HCT116 (cell line): ENCODE measurements around the gene HORMAD2. TPM values are rescaled to one million over a fixed set of nuclear protein-coding genes. Genes with fewer than 3 reads are reported as not detected.

ENCODE experiments used
- ATAC-seq: fragments of 200-7000 bp; cut with Tn5 transposase; 2 replicates; pipeline ENCODE4 v1.9.1; 2020; ENCODE audit warnings: mild to moderate bottlenecking, moderate library complexity
- BruUV-seq: library from RNA; stranded (reverse); fragments of 400-500 nt; replicated peaks from 2 replicates; lab custom pipeline; 2021; lab: Mats Ljungman, UMichigan
- CTCF ChIA-PET: fragments of 300-600 bp; sonication (Branson Sonifier 250); formaldehyde crosslinking; loops from one replicate; lab custom pipeline; 2021; ENCODE audit warnings: antibody characterized with exemption; lab: Charles Lee
- POLR2A ChIA-PET: fragments of 300-600, 350-600 bp; sonication (Branson Sonifier 250); formaldehyde crosslinking; loops from one replicate; lab custom pipeline; 2021; ENCODE audit warnings: antibody characterized with exemption; lab: Charles Lee
- RAD21 ChIA-PET, 2 experiments: fragments of 300-600 bp; sonication (Branson Sonifier 250); formaldehyde crosslinking; loops; one replicate each; lab custom pipeline; 2023; ENCODE audit warnings: low total read pairs in 2 of 2; ENCODE audit not compliant: uncharacterized antibody in 2 of 2, unreplicated experiment in 2 of 2, low non-redundant PET in 1 of 2; lab: Charles Lee
- DNase-seq: peaks from one replicate; pipeline ENCODE4 v3.0.0-alpha.2; 2010; ENCODE audit warnings: low read depth, low spot score
- H2AFZ ChIP-seq: fragments of 200-600 bp; shearing (Covaris generic), sonication (generic); 2 replicates; pipeline ENCODE4 v1.6.1; 2017; ENCODE audit warnings: low read depth, mixed run types, mixed read lengths, antibody characterized with exemption, low read length; ENCODE audit not compliant: poor library complexity, severe bottlenecking
- H3K27ac ChIP-seq: 2 replicates; pipeline ENCODE4 v1.5.1; 2012; ENCODE audit warnings: low read depth, low read length
- H3K27me3 ChIP-seq: fragments of 200-600 bp; sonication (generic); 2 replicates; pipeline ENCODE4 v1.6.1; 2016; ENCODE audit warnings: mixed run types, low read length, mixed read lengths; ENCODE audit not compliant: insufficient read depth
- H3K36me3 ChIP-seq, 2 experiments: fragments of 200-500 bp in 1 of 2; fragments of 200-600 bp in 1 of 2; sonication (Bioruptor generic) in 1 of 2; sonication (generic) in 1 of 2; 2 replicates each; pipeline versions ENCODE4 v1.5.1 to v1.6.1; 2014 to 2016; ENCODE audit warnings: low read length in 2 of 2, inconsistent platforms in 1 of 2, mixed read lengths in 1 of 2, mixed run types in 1 of 2; ENCODE audit not compliant: insufficient read depth in 2 of 2, control insufficient read depth in 1 of 2
- H3K4me1 ChIP-seq, 2 experiments: fragments of 200-600 bp in 1 of 2; sonication (generic) in 1 of 2; 2 replicates each; pipeline versions ENCODE4 v1.5.1 to v1.6.1; 2012 to 2017; ENCODE audit warnings: low read length in 2 of 2, inconsistent platforms in 1 of 2, mild to moderate bottlenecking in 1 of 2, mixed read lengths in 1 of 2, mixed run types in 1 of 2, moderate library complexity in 1 of 2; ENCODE audit not compliant: insufficient read depth in 2 of 2, control insufficient read depth in 1 of 2
- H3K4me2 ChIP-seq: fragments of 200-600 bp; sonication (generic); 2 replicates; pipeline ENCODE4 v1.6.1; 2017; ENCODE audit warnings: mixed run types, low read length, mixed read lengths
- H3K4me3 ChIP-seq, 2 experiments: fragments of 200-600 bp in 1 of 2; sonication (generic) in 1 of 2; replicated peaks in 1 of 2; 2 replicates each; pipeline ENCODE4 v1.5.1; 2011 to 2016; ENCODE audit warnings: low read length in 2 of 2, control low read depth in 1 of 2, low read depth in 1 of 2, mild to moderate bottlenecking in 1 of 2, mixed read lengths in 1 of 2, mixed run types in 1 of 2
- H3K79me2 ChIP-seq: fragments of 200-600 bp; sonication (generic); 2 replicates; pipeline ENCODE4 v1.6.1; 2017; ENCODE audit warnings: mild to moderate bottlenecking, mixed run types, low read length, moderate library complexity, mixed read lengths; ENCODE audit not compliant: insufficient read depth
- H3K9ac ChIP-seq: fragments of 200-600 bp; sonication (generic); 2 replicates; pipeline ENCODE4 v1.6.1; 2016; ENCODE audit warnings: low read length, mixed read lengths
- H3K9me2 ChIP-seq: fragments of 200-600 bp; sonication (generic), shearing (Covaris generic); 2 replicates; pipeline ENCODE4 v1.6.1; 2017; ENCODE audit warnings: mixed run types, mild to moderate bottlenecking, moderate library complexity; ENCODE audit not compliant: insufficient read depth
- H3K9me3 ChIP-seq, 2 experiments: fragments of 200-500 bp in 1 of 2; fragments of 200-600 bp in 1 of 2; sonication (Bioruptor generic) in 1 of 2; sonication (generic) in 1 of 2; 2 replicates each; pipeline ENCODE4 v1.6.1; 2014 to 2017; ENCODE audit warnings: low read length in 2 of 2, mixed read lengths in 2 of 2, inconsistent platforms in 1 of 2, low read depth in 1 of 2, mild to moderate bottlenecking in 1 of 2, mixed run types in 1 of 2, moderate library complexity in 1 of 2; ENCODE audit not compliant: control insufficient read depth in 1 of 2, insufficient read depth in 1 of 2
- H4K20me1 ChIP-seq: fragments of 200-600 bp; sonication (generic), shearing (Covaris generic); 2 replicates; pipeline ENCODE4 v1.6.1; 2017; ENCODE audit warnings: mixed run types, mild to moderate bottlenecking, moderate library complexity; ENCODE audit not compliant: insufficient read depth
- CBX3 ChIP-seq: IDR thresholded peaks from 2 replicates; pipeline ENCODE4 v1.6.1; 2012; ENCODE audit warnings: low read depth
- CEBPB ChIP-seq: IDR thresholded peaks from 2 replicates; pipeline ENCODE4 v1.6.1; 2012; ENCODE audit warnings: low read depth
- EGR1 ChIP-seq: IDR thresholded peaks from 2 replicates; pipeline ENCODE4 v1.6.1; 2012; ENCODE audit warnings: low read depth
- EZH2 ChIP-seq: fragments of 200-600 bp; sonication (generic); IDR thresholded peaks from 2 replicates; pipeline ENCODE4 v1.6.1; 2017; ENCODE audit warnings: antibody characterized with exemption, mixed run types
- EZH2phosphoT487 ChIP-seq: fragments of 200-600 bp; IDR thresholded peaks from 2 replicates; pipeline ENCODE4 v1.6.1; 2018; ENCODE audit warnings: antibody characterized with exemption, borderline replicate concordance
- JUND ChIP-seq: IDR thresholded peaks from 2 replicates; pipeline ENCODE4 v1.6.1; 2012
- POLR2A ChIP-seq: IDR thresholded peaks from 2 replicates; pipeline ENCODE4 v1.7.0; 2011; ENCODE audit warnings: borderline replicate concordance; ENCODE audit not compliant: insufficient read depth, insufficient read length; ENCODE audit errors: extremely low read depth
- POLR2AphosphoS5 ChIP-seq: IDR thresholded peaks from 2 replicates; pipeline ENCODE4 v1.6.1; 2011; ENCODE audit warnings: mild to moderate bottlenecking, low read depth, low read length, moderate library complexity
- RAD21 ChIP-seq: IDR thresholded peaks from 2 replicates; pipeline ENCODE4 v1.6.1; 2012; ENCODE audit warnings: low read depth, mild to moderate bottlenecking
- TCF7L2 ChIP-seq: IDR thresholded peaks from 2 replicates; pipeline ENCODE4 v1.7.0; 2011; ENCODE audit warnings: borderline replicate concordance, inconsistent platforms; ENCODE audit not compliant: insufficient read depth, insufficient read length; ENCODE audit errors: extremely low read depth
- YY1 ChIP-seq: IDR thresholded peaks from 2 replicates; pipeline ENCODE4 v1.6.1; 2011; ENCODE audit warnings: low read length, low read depth, moderate library complexity, mild to moderate bottlenecking; ENCODE audit not compliant: insufficient replicate concordance; ENCODE audit errors: extremely low read depth
- ZNF274 ChIP-seq: fragments of 200-500 bp; sonication (Bioruptor generic); IDR thresholded peaks from 2 replicates; pipeline ENCODE4 v1.6.1; 2014; ENCODE audit warnings: mild to moderate bottlenecking, low read depth, low read length, inconsistent platforms
- intact Hi-C: fragments of 100-400 bp; cut with micrococcal nuclease; formaldehyde crosslinking; loops from 2 replicates; pipeline ENCODE4 v1.10.0; 2022
- total RNA-seq: library from RNA; stranded (reverse); gene quantifications from one replicate; pipeline ENCODE4 v1.2.1, GENCODE V29; 2021; ENCODE audit not compliant: unreplicated experiment
- TF ChIP-seq, protein P1 (sequence below): IDR thresholded peaks from 2 replicates; pipeline ENCODE4 v1.6.1; 2011; ENCODE audit warnings: mild to moderate bottlenecking, low read length, moderate library complexity; ENCODE audit not compliant: insufficient replicate concordance; ENCODE audit errors: extremely low read depth
- TF ChIP-seq, protein P2 (sequence below): IDR thresholded peaks from 2 replicates; pipeline ENCODE4 v1.6.1; 2012
- TF ChIP-seq, protein P3 (sequence below): IDR thresholded peaks from 2 replicates; pipeline ENCODE4 v1.6.1; 2012; ENCODE audit warnings: low read depth

The HORMAD2 gene
- total RNA-seq, 1 experiment from 2014 or later, result not detected

DNA sequence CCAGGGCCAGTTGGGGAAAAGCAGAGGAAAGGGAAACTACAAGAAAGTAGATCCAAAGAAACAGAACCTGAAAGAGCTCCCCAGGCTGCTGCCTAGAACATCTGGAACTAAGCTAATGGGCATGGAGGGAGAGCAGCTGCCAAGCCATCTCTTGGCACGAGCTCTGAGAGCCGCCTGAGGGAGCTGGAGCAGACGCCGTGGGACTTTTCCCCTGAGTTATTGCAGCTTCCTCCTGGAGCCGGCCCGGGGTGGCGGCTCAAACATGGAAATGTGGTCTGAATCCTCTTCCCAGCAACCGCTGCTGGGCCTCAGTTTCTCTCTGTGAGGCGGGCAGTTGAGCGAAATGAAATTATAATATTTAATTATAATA is 124.5 kb downstream of the HORMAD2 start:
- Histone ChIP-seq H3K27ac (peak overlapping the region; percentile 96), H3K9ac (peak overlapping the region; percentile 80; the same call in 1 of the 2 replicates), H3K9me2 (no peaks in the 10 kb centered on the region), H3K4me2 (no peak overlapping the region; the same call in 1 of the 2 replicates), H3K27me3 (no peaks in the 10 kb centered on the region), H4K20me1 (no peaks in the 10 kb centered on the region), H3K9me3 (peaks cover 0 to 9% of the 10 kb centered on the region in 2 experiments; a peak in 1 of 4 replicates), H3K79me2 (no peaks in the 10 kb centered on the region), H3K4me3 (no peak overlapping the region), H3K36me3 (peaks cover 0 to 7% of the 10 kb centered on the region in 2 experiments; a peak in 1 of 4 replicates), H2AFZ (no peak overlapping the region), H3K4me1 (peaks cover 54 to 76% of the 10 kb centered on the region in 2 experiments)
- DNase-seq, result no peak
- no TSS peak for BruUV-seq
- TF ChIP-seq EZH2 (no peak), EZH2phosphoT487 (no peak), RAD21 (no peak), CBX3 (no peak), YY1 (no peak), JUND (no peak), POLR2A (no peak), CEBPB (no peak), TCF7L2 (no peak), ZNF274 (no peak), EGR1 (no peak), POLR2AphosphoS5 (no peak)
- TF ChIP-seq, protein P1, sequence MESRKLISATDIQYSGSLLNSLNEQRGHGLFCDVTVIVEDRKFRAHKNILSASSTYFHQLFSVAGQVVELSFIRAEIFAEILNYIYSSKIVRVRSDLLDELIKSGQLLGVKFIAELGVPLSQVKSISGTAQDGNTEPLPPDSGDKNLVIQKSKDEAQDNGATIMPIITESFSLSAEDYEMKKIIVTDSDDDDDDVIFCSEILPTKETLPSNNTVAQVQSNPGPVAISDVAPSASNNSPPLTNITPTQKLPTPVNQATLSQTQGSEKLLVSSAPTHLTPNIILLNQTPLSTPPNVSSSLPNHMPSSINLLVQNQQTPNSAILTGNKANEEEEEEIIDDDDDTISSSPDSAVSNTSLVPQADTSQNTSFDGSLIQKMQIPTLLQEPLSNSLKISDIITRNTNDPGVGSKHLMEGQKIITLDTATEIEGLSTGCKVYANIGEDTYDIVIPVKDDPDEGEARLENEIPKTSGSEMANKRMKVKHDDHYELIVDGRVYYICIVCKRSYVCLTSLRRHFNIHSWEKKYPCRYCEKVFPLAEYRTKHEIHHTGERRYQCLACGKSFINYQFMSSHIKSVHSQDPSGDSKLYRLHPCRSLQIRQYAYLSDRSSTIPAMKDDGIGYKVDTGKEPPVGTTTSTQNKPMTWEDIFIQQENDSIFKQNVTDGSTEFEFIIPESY, result no peak
- TF ChIP-seq, protein P2, sequence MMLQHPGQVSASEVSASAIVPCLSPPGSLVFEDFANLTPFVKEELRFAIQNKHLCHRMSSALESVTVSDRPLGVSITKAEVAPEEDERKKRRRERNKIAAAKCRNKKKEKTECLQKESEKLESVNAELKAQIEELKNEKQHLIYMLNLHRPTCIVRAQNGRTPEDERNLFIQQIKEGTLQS, result no peak
- TF ChIP-seq, protein P3, sequence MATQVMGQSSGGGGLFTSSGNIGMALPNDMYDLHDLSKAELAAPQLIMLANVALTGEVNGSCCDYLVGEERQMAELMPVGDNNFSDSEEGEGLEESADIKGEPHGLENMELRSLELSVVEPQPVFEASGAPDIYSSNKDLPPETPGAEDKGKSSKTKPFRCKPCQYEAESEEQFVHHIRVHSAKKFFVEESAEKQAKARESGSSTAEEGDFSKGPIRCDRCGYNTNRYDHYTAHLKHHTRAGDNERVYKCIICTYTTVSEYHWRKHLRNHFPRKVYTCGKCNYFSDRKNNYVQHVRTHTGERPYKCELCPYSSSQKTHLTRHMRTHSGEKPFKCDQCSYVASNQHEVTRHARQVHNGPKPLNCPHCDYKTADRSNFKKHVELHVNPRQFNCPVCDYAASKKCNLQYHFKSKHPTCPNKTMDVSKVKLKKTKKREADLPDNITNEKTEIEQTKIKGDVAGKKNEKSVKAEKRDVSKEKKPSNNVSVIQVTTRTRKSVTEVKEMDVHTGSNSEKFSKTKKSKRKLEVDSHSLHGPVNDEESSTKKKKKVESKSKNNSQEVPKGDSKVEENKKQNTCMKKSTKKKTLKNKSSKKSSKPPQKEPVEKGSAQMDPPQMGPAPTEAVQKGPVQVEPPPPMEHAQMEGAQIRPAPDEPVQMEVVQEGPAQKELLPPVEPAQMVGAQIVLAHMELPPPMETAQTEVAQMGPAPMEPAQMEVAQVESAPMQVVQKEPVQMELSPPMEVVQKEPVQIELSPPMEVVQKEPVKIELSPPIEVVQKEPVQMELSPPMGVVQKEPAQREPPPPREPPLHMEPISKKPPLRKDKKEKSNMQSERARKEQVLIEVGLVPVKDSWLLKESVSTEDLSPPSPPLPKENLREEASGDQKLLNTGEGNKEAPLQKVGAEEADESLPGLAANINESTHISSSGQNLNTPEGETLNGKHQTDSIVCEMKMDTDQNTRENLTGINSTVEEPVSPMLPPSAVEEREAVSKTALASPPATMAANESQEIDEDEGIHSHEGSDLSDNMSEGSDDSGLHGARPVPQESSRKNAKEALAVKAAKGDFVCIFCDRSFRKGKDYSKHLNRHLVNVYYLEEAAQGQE, result no peak
- CTCF ChIA-PET, result no interaction called here
- POLR2A ChIA-PET, result interaction anchor here (0.7 to 7.5 kb wide), 13 partner anchors 8 to 75 kb away, joined by 3 to 61 read pairs (median 5); no protein-coding TSS in a partner anchor
- intact Hi-C loops, result no loop called here
- no peak for ATAC-seq
- RAD21 ChIA-PET, result no interaction called here
